ENCODE results near the gene ADGRA1. TPM values are rescaled to one million over a fixed set of nuclear protein-coding genes. Genes with fewer than 3 reads are reported as not detected.

Gene ADGRA1
- total and polyA plus RNA-seq, 2 donors (not counting 3 experiments of a cell fraction or from before 2014, with no cell fraction given) = not detected

DNA sequence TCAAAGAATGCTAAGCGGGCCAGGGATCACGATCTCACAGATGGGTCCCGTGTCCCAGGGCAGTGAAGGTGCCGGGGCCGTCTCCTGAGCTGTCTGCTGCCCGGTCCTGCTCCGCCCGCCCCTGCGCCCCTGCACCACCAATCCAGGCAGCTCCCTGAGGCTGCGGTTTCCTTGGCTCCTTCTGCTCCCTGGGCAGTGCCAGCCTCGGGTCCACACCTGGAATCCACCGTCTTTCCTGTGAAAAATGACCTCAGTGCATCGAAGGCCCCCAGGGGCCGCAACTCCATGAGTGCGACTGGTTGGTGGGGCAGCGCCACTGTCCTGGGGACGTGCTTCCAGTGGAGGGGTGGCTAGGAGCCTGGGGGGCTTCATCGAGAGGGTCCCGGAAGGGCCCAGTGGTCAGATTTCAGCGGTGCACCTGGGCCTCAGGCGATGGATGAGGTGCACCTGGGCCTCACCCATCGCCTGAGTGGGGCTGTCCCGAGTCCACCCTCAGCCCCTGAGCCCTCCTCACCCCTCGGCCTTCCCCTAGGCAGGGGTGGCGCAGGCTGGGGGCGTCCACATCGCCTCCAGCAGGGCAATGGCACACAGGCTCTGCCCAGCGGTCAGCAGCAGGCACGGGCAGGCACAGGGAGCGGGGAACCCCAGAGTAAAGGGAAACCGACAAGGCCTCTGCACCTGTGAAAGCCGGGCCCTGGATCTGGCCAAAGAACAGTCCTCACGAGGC is 27.2 kb downstream of the ADGRA1 start:
- no peak for FAIRE-seq
- POLR2A ChIA-PET = no interaction called here
- H3K27ac ChIP-seq (ENCODE audit: insufficient read depth, low read depth, low read length) = no peak overlapping the region
- intact Hi-C loops (cut with micrococcal nuclease) (no loop called here), dilution Hi-C loops (cut with MboI; ENCODE audit: extremely low pct_ligation_motif_present, low sequenced_read_pairs) (no loop called here)
- no peak for TF ChIP-seq EZH2 (IDR thresholded peaks at IDR 0.05; ENCODE audit: borderline replicate concordance, low read depth, low read length, severe bottlenecking)
- no peak for TF ChIP-seq FOS (IDR thresholded peaks at IDR 0.05; ENCODE audit: borderline replicate concordance, insufficient read depth, low read length)
- no peak for TF ChIP-seq CTCF (IDR thresholded peaks at IDR 0.05; ENCODE audit: extremely low read depth in 1 of 2, insufficient read depth in 1 of 2, low read depth in 1 of 2, low read length in 2 of 2)
- TF ChIP-seq GATA2 (IDR thresholded peaks at IDR 0.05; ENCODE audit: insufficient read depth, insufficient read length, low read depth, low read length) = no peak
- no peak for TF ChIP-seq POLR2AphosphoS5 (IDR thresholded peaks at IDR 0.05; ENCODE audit: insufficient read depth, low read depth, low read length)
- TF ChIP-seq POLR2A (IDR thresholded peaks at IDR 0.05; ENCODE audit: low read depth, low read length) = no peak
- TF ChIP-seq MYC (IDR thresholded peaks at IDR 0.05; ENCODE audit: low read depth, low read length) = no peak
- TF ChIP-seq MAX (IDR thresholded peaks at IDR 0.05; ENCODE audit: insufficient read depth, insufficient read length) = no peak
- TF ChIP-seq JUN (IDR thresholded peaks at IDR 0.05; ENCODE audit: borderline replicate concordance, insufficient read depth, insufficient read length, low read depth) = no peak
- no peaks in the 10 kb centered on the region for H4K20me1 ChIP-seq (replicated peaks; ENCODE audit: control insufficient read depth, extremely low read depth, insufficient read depth, low read length)
- no peak for DNase-seq (ENCODE audit: low read depth, low spot score)
- no peaks in the 10 kb centered on the region for H3K79me2 ChIP-seq (ENCODE audit: control insufficient read depth, insufficient read depth, low read length)
- H3K9me3 ChIP-seq (replicated peaks; ENCODE audit: control insufficient read depth, insufficient read depth, low read length) = peaks cover 3% of the 10 kb centered on the region
- no peaks in the 10 kb centered on the region for H3K27me3 ChIP-seq (ENCODE audit: control insufficient read depth in 2 of 2, insufficient read depth in 2 of 2, low read length in 2 of 2)
- H3K36me3 ChIP-seq (ENCODE audit: control insufficient read depth in 2 of 2, extremely low read depth in 1 of 2, insufficient read depth in 2 of 2, low read length in 2 of 2) = no peaks in the 10 kb centered on the region
- H3K4me3 ChIP-seq (replicated peaks in 1 of 3; ENCODE audit: insufficient read depth in 1 of 3, low read depth in 1 of 3, low read length in 3 of 3) = no peak overlapping the region
- no peak overlapping the region for H3K4me2 ChIP-seq (ENCODE audit: insufficient read depth, low read length)
- no TSS peak for BruUV-seq (replicated peaks)
- CTCF ChIA-PET = interaction anchor here (0.6 kb wide), 1 partner anchor 287 kb away, joined by 3 read pairs; no protein-coding TSS in a partner anchor
- no peaks in the 10 kb centered on the region for H3K9me1 ChIP-seq (replicated peaks; ENCODE audit: control insufficient read depth, extremely low read depth, insufficient read depth, low read length)
- no peak overlapping the region for H3K9ac ChIP-seq (replicated peaks; ENCODE audit: extremely low read depth, insufficient read depth, low read length)
- H3K4me1 ChIP-seq (ENCODE audit: control insufficient read depth, extremely low read depth, insufficient read depth, low read length) = peaks cover 8% of the 10 kb centered on the region
- H2AFZ ChIP-seq (ENCODE audit: low read depth, low read length) = no peak overlapping the region
